ENCODE data around the gene ROBO4.

Gene ROBO4

GRCh38 chr11:124865902-124866851 is 31.5 kb downstream of the ROBO4 start:
- no peak for DNase-seq (ENCODE audit: extremely low read depth, low read depth)

GRCh38 chr11:124865181-124865901 is 32.3 kb downstream of the ROBO4 start, which contains the start of gene ROBO3:
ROBO3 (plus strand) TSS chr11:124865432; CDS start chr11:124865578, 146 bp downstream.
- no peak; the same call in 1 of the 2 replicates for TF ChIP-seq CTCF (IDR thresholded peaks at IDR 0.05; ENCODE audit: low read depth, low read length)
- DNase-seq (ENCODE audit: extremely low read depth, low read depth), result no peak

More at GRCh38 chr11:124865902-124866851, 31.5 kb downstream of the ROBO4 start:
- TF ChIP-seq CTCF (IDR thresholded peaks at IDR 0.05; ENCODE audit: low read depth, low read length), result peak; percentile 61

GRCh38 chr11:124864892-124865180 is 32.8 kb downstream of the ROBO4 start:
- no peak for TF ChIP-seq CTCF (IDR thresholded peaks at IDR 0.05; ENCODE audit: low read depth, low read length)
- DNase-seq (ENCODE audit: extremely low read depth, low read depth), result no peak

- DNase-seq (ENCODE audit: extremely low read depth, low read depth), result no peak
- TF ChIP-seq CTCF (IDR thresholded peaks at IDR 0.05; ENCODE audit: low read depth, low read length), result no peak
Observed at GRCh38 chr11:124864176-124864891, 33.3 kb downstream of the ROBO4 start.

- no peak for DNase-seq (ENCODE audit: extremely low read depth, low read depth)
- no peak for TF ChIP-seq CTCF (IDR thresholded peaks at IDR 0.05; ENCODE audit: low read depth, low read length)
Observed at GRCh38 chr11:124863826-124864165, 33.9 kb downstream of the ROBO4 start.

- DNase-seq (ENCODE audit: extremely low read depth, low read depth), result no peak
- TF ChIP-seq CTCF (IDR thresholded peaks at IDR 0.05; ENCODE audit: low read depth, low read length), result no peak
Observed at GRCh38 chr11:124863137-124863825, 34.4 kb downstream of the ROBO4 start.

Measured in AG09319 (cell line).